HG02623 (cell line): Measurements from ENCODE around the gene NRP1.
"Not testable (repeated sequence)": the region's sequence is repeated elsewhere in the genome, so short reads cannot be mapped to it uniquely, and the experiment has no call there.

ENCODE experiments used
- ATAC-seq: cut with Tn5 transposase; IDR thresholded peaks from one replicate; pipeline ENCODE4 v1.9.1; 2021; ENCODE audit warnings: moderate library complexity; ENCODE audit not compliant: unreplicated experiment

The NRP1 gene

DNA sequence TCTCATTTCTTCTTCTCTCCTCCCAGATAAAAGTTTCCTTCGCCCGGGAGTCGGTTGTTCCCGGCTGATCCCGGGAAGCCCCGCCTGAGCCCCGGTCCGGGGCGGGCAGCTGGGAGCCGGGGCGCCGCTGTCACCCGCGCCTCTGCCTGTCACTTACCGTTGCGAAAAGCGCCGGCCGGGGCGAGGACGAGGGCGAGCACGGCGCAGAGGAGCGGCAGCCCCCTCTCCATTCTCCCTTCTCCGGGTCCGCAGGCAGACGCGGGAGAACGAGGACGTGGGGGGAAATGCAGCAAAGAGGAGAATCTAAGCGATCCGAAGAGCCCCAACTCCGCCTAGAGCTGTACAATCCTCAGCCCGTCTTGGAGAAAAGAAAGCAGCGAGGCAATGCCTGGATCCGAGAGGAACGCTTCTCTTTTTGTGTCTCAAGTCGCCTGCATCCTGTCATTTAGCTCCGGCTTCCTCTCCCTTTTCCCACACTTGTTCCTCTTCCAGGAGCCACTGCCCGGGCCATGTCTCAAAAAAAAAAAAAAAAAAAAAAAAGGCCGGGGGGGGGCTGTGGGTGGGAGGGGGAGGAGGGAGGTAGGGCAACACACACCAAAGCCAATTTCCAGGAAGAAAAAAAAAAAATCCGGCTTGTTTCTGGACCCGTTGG is at the start of gene NRP1:
Gene NRP1 (minus strand): TSS at position 515 of the 652 bp plus-strand sequence. CDS start 285 bp downstream, at position 230.
- ATAC-seq, result no peak

DNA sequence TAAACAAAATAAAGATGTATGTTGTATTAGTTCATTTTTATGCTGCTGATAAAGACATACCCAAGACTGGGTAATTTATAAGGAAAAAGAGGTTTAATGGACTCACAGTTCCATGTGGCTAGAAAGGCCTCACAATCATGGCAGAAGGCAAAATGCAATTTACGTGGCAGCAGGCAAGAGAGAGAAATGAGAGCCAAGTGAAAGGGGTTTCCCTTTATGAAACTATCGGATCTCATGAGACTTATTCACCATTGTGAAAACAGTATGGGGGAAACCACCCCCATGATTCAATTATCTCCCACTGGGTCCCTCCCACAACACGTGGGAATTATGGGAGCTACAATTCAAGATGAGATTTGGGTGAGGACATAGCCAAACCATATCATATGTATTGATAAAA is 49.7 kb upstream of the NRP1 start:
- ATAC-seq, result not testable (repeated sequence)

- no peak for ATAC-seq
Observed at GRCh38 chr10:33382921-33383713, 48.6 kb upstream of the NRP1 start.

DNA sequence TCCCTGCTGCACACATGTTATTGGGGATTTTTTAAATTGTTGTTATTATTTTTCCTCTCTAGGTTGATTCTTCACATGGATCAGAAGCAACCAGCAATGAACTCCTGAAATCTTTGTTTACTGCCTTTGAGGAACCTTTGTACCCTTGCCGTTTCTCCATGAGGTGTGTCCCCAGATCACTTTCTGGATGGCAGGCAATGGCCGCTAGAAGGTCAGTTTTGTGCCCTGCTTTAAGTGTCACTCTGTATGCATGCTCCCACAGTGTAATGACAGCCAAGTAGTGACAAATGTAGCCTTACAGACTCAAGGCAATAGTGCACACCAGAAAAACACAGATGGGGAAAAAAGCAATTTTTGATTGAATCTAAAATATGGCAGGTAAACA is 47.7 kb upstream of the NRP1 start:
- ATAC-seq, result no peak

- no peak for ATAC-seq
Observed at GRCh38 chr10:33381451-33382215, 47.2 kb upstream of the NRP1 start.

DNA sequence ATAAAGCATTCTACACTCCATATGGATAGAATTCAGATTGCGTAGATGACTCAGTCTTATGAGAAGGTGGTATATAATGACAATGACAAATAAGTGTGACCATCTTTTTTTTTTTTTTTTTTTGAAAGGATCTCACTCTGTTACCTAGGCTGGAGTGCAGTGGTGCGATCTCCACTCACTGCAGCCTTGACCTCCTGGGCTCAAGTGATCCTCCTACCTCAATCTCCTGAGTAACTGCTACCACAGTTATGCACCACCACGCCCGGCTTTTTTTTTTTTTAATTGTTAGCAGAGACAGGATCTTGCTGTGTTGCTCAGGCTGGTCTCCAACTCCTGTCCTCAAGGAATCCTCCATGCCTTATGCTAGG is 43.2 kb upstream of the NRP1 start:
- ATAC-seq, result no peak

GRCh38 chr10:33376976-33377657 is 42.6 kb upstream of the NRP1 start:
- ATAC-seq, result no peak

DNA sequence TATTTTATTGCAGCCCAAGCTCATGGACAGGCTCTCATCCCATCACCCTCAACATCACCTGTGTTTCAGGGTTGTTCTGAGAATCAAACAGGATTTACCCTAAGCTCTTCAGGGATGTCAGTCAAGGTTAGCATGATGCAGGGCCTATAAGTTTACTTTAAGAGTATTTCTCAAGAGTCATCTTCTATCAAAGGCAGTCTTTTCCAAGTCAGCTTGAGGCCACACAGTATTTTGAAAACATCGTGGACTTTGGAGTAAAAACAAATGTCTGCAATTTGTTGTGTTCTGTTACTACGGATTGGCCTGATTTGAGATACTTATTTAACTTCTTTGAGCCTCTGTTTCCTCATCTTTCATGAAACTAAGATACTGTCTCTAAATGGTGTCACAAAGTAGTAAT is 42.0 kb upstream of the NRP1 start:
- ATAC-seq, result no peak

DNA sequence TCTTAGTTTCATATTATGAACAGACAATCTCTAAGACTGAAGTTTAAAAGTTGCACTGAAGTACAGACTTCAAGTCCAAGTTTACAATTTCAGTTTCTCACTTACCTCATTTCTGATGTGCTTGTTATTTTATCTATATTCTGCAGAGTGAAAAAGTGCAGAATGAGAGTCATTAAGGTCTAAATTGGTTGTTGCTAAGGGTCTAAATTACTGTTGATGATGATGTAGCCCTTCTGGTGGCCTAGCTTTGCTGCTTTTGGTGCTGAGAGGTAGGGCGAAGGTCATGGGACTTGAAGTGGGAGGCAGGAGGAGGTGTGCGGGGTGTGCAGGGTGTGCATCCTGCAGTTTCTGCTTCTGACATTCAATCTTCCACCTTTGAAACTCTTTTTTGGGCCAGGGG is 38.8 kb upstream of the NRP1 start:
- no peak for ATAC-seq

- no peak for ATAC-seq
Observed at GRCh38 chr10:33371234-33371633, 36.8 kb upstream of the NRP1 start.

DNA sequence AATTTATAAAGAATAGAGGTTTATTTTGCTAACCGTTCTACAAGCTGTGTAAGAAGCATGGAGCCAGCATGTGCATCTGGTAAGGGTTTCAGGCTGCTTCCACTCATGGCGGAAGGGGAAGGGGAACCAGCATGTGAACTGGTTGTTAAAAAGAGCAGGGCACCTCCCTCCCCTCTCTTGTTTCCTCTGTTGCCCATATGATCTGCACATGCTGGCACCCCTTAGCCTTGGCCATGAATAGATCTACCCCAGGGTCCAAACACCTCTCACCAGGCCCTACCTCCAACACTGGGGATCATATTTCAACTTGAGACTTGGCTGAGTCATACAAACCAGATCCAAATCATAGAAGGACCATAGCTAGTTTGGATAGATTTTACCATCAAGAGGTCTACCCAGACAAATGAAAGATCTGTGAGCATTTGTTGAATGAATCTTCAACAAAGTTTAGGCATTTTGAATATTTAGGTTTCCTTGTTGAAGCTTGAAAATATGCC is 36.0 kb upstream of the NRP1 start:
- no peak for ATAC-seq

DNA sequence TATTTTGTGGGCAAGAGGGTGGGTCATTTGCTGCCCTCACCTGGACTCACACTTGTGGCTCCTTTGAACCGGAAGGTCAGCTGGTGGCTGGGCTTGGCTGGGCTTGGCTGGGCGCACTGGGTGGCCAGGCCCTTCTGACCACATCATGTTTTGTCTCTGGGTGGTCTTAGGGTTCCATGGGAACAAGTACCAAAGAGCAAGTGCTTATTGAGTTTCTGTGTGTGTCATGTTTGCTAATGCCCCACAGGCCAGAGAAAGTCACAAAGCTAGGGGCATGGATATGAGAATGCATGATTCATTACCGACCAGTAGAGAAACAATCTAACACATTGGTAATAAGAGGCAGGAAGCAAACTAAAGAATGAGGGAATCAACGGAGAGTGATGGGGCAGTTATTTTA is 33.6 kb upstream of the NRP1 start:
- no peak for ATAC-seq

GRCh38 chr10:33365871-33366411 is 31.5 kb upstream of the NRP1 start:
- no peak for ATAC-seq

- ATAC-seq, result no peak
Observed at GRCh38 chr10:33365301-33365700, 30.8 kb upstream of the NRP1 start.

DNA sequence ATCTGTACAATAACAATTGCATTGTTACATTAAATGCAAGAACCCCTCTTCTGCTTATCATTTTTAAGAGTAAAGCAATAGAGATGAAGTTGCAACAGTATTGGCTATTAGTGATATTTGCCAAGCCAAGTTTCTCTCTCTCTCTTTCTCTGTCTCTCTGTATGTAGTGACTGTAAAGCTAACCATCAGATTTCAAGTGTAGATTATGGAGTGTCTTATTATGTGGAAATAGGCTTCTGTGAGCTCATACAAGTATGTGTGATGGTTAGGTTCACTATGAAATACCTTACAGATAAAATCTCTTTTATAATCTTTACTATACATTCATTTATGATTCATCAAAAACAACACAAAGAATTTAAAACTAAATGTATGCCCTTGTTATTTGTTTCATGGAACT is 28.6 kb upstream of the NRP1 start:
- no peak for ATAC-seq

DNA sequence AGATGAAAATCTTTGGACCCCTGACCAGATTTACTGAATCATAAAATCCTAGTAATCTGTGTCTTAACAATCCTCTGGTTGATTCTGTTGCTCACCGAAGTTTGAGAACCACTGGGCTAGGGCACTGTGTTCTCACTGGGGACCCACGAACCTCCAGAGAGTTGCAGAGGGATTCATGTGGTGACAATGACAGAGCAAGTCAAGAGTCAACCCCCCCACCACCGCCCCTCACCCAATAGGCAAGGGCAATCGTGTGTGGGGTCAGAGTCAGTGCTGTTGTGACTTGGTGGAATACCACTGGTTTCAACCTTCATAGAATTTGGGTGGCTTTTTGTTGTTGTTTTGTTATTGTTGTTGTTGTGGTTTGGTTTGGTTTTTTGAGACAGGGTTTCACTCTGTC is 23.5 kb upstream of the NRP1 start:
- no peak for ATAC-seq

GRCh38 chr10:33355274-33355673 is 20.8 kb upstream of the NRP1 start:
- ATAC-seq, result no peak

DNA sequence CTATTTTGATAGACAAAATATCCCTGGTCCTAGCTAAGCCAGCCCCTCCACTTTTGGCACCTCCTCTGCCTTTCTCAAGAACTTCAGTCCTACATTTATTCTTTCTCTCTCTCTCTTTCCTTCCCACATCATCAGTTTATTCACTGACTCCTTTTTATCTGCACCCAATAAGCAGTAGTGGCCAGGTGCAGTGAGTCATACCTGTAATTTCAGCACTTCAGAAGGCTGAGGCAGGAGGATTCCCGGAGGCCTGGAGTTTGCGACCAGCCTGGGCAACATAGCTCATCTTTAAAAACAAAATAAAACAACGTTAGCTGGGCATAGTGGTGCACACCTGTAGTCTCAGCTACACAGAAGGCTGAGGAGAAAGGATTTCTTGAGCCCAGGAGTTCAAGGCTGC is 19.4 kb upstream of the NRP1 start:
- ATAC-seq, result no peak

GRCh38 chr10:33353334-33353733 is 18.9 kb upstream of the NRP1 start:
- ATAC-seq, result no peak

- ATAC-seq, result no peak
Observed at GRCh38 chr10:33352615-33353014, 18.1 kb upstream of the NRP1 start.

DNA sequence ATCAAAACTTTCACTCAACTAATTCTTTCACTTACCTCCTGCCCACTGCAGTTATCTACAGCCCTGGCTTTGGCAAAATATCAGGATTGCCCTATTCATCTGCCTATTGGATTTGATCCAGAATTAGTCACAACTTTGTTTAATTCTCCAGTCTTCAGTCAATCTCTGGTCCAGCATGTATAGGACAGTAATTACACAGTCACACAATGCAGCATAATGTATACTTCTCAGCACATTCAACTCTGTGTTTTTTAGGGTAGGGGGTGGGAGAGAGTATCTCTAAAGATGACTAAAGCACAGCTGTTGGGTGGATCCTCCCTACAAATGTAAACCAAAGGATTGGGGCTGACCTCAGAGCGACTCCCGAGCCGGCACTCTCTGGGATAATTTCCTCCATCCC is 17.7 kb upstream of the NRP1 start:
- no peak for ATAC-seq
